Natural killer cell (primary cell): Measurements from ENCODE around the gene ELAC2. TPM values are rescaled to one million over a fixed set of nuclear protein-coding genes. Genes with fewer than 3 reads are reported as not detected.

Source experiments
- ATAC-seq, 3 donors: fragments of 150-1000 bp in 2 of 3; fragments of 200-7000 bp in 1 of 3; cut with Tn5 transposase; 1 replicate in 1 of 3; 2 replicates in 2 of 3; pipeline ENCODE4 v1.10.0; 2021; ENCODE audit warnings: mild to moderate bottlenecking in 2 of 3, moderate library complexity in 2 of 3
- DNase-seq, 2 donors: peaks; one replicate each; pipeline versions ENCODE4 v3.0.0 to v3.0.0-alpha.2; 2013 to 2021; ENCODE audit warnings: mixed read lengths in 1 of 2
- H3K27ac ChIP-seq: one replicate; pipeline ENCODE4 v1.5.1; 2013; ENCODE audit warnings: mild to moderate bottlenecking, low read length
- H3K27me3 ChIP-seq: one replicate; pipeline ENCODE4 v1.6.1; 2013; ENCODE audit warnings: low read length; ENCODE audit not compliant: control insufficient read depth, insufficient read depth
- H3K36me3 ChIP-seq: one replicate; pipeline ENCODE4 v1.6.1; 2013; ENCODE audit warnings: low read length; ENCODE audit not compliant: control insufficient read depth, insufficient read depth
- H3K4me1 ChIP-seq: one replicate; pipeline ENCODE4 v1.6.1; 2013; ENCODE audit warnings: low read length; ENCODE audit not compliant: control insufficient read depth, insufficient read depth
- H3K4me3 ChIP-seq: one replicate; pipeline ENCODE4 v1.5.1; 2013; ENCODE audit warnings: low read length
- H3K9me3 ChIP-seq: one replicate; pipeline ENCODE4 v1.6.1; 2013; ENCODE audit warnings: low read length; ENCODE audit not compliant: control insufficient read depth, insufficient read depth
- H3K27ac Mint-ChIP-seq, 2 donors: one replicate each; pipeline ENCODE4 v1.8.0; 2022; ENCODE audit warnings: mild to moderate bottlenecking in 2 of 2, mixed read lengths in 2 of 2, moderate library complexity in 1 of 2
- H3K27me3 Mint-ChIP-seq, 2 donors: one replicate each; pipeline ENCODE4 v1.8.0; 2022; ENCODE audit warnings: low read depth in 2 of 2, mixed read lengths in 2 of 2
- H3K36me3 Mint-ChIP-seq: one replicate; pipeline ENCODE4 v1.8.0; 2022; ENCODE audit warnings: mixed read lengths
- H3K4me1 Mint-ChIP-seq, 2 donors: one replicate each; pipeline ENCODE4 v1.8.0; 2022; ENCODE audit warnings: mixed read lengths in 2 of 2
- H3K4me3 Mint-ChIP-seq: one replicate; pipeline ENCODE4 v1.8.0; 2022; ENCODE audit warnings: mild to moderate bottlenecking, moderate library complexity, mixed read lengths
- H3K9me3 Mint-ChIP-seq, 2 donors: one replicate each; pipeline ENCODE4 v1.8.0; 2022; ENCODE audit warnings: mixed read lengths in 2 of 2
- CTCF ChIP-seq: fragments of 200-600 bp; IDR thresholded peaks from one replicate; pipeline ENCODE4 v1.8.0; 2022; ENCODE audit warnings: antibody characterized with exemption
- WGBS: methylation state at CpG from one replicate; pipeline ENCODE4 v1.1.7; 2013; ENCODE audit warnings: missing lambda C conversion rate; ENCODE audit not compliant: insufficient coverage; 5-methylcytosine and 5-hydroxymethylcytosine counted together
- intact Hi-C: fragments of 100-400 bp; cut with micrococcal nuclease; formaldehyde crosslinking; loops from one replicate; pipeline ENCODE4 v1.14.2; 2022
- total RNA-seq, 4 donors: library from RNA; stranded (reverse); fragments of 120-200 nt in 1 of 4; gene quantifications; one replicate each; pipeline versions ENCODE4 v1.2.3 to v1.2.4, GENCODE V29; 2013 to 2022

Gene ELAC2
- total RNA-seq, 3 donors from 2014 or later (not counting 1 experiment from before 2014, with no cell fraction given), result 65.5 to 84.2 (median 83.4) TPM

DNA sequence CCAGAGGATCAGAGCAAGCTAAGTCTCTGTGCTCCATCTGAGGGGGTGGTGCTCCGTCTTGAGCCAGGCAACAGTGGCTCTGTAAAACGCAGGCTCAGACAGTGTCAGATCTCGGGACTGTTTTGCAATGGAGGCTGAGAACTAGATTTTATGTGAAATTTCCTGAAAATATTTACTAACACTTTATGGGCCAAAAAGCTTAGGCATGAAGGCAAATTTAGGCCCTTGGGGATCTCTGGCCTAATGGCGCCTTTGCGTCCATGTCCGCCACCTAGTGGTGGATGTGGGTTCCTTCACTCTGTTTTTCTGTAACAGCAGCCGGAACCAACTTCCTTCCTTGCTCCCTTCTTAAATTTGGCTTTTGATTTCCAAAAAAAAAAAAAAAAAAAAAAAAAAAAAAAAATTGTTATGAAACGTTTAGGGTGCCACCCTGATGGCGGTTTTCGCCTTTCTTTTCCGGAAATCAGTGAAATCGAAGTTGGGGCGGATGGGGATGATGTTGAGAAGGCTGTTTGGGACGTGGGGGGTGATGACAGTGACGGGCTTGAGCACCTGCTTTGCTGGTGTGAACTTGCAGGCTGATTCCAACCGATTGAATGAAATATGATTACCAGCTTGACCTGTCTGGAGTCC, 14.0 kb upstream of the ELAC2 start:
- ATAC-seq (peak in 2 of 3 donors; percentile 80 to 81), DNase-seq (peak in 1 of 2 donors; percentile 79)
- intact Hi-C loops, result loop anchor here (5.0 kb wide), 3 partner anchors 850 to 1895 kb away; partner anchors contain the start of gene HS3ST3B1
- Histone ChIP-seq H3K36me3 (no peaks in the 10 kb centered on the region), H3K9me3 (no peaks in the 10 kb centered on the region), H3K4me3 (no peak overlapping the region), H3K27ac (no peak overlapping the region), H3K27me3 (no peaks in the 10 kb centered on the region), H3K4me1 (peaks cover 3% of the 10 kb centered on the region)
- 41% methylated on average over 15 of the region's 16 CpGs for WGBS
- H3K4me1 Mint-ChIP-seq, result peaks cover 0 to 11% of the 10 kb centered on the region in 2 donors
- no peak overlapping the region for H3K4me3 Mint-ChIP-seq
- H3K36me3 Mint-ChIP-seq, result no peaks in the 10 kb centered on the region
- peaks cover 7 to 13% of the 10 kb centered on the region in 2 donors for H3K27me3 Mint-ChIP-seq
- TF ChIP-seq CTCF, result peak; percentile 89
- peaks cover 0 to 2% of the 10 kb centered on the region in 2 donors for H3K9me3 Mint-ChIP-seq
- H3K27ac Mint-ChIP-seq, result no peak overlapping the region

- peaks cover 7 to 15% of the 10 kb centered on the region in 2 donors for H3K27me3 Mint-ChIP-seq
- Histone ChIP-seq H3K4me3 (no peak overlapping the region), H3K27ac (no peak overlapping the region), H3K27me3 (no peaks in the 10 kb centered on the region), H3K4me1 (peaks cover 3% of the 10 kb centered on the region), H3K9me3 (no peaks in the 10 kb centered on the region), H3K36me3 (no peaks in the 10 kb centered on the region)
- peaks cover 0 to 2% of the 10 kb centered on the region in 2 donors for H3K9me3 Mint-ChIP-seq
- DNase-seq, result peak; percentile 25 to 79
- no peak overlapping the region for H3K27ac Mint-ChIP-seq
- peaks cover 0 to 11% of the 10 kb centered on the region in 2 donors for H3K4me1 Mint-ChIP-seq
- intact Hi-C loops, result loop anchor here (5.0 kb wide), 3 partner anchors 848 to 1897 kb away; partner anchors contain the start of gene HS3ST3B1
- ATAC-seq, result peak; percentile 55 to 72 (median 72)
- TF ChIP-seq CTCF, result peak; percentile 87
- WGBS, result 71% methylated on average over 10 of the region's 11 CpGs
- no peaks in the 10 kb centered on the region for H3K36me3 Mint-ChIP-seq
- no peak overlapping the region for H3K4me3 Mint-ChIP-seq
Observed at GRCh38 chr17:13030459-13031300, 12.9 kb upstream of the ELAC2 start.

GRCh38 chr17:13030056-13030455, 12.2 kb upstream of the ELAC2 start:
- Mint-ChIP-seq H3K4me1 (peaks cover 0 to 11% of the 10 kb centered on the region in 2 donors), H3K27me3 (peaks cover 7 to 12% of the 10 kb centered on the region in 2 donors), H3K9me3 (no peaks in the 10 kb centered on the region), H3K4me3 (no peak overlapping the region), H3K36me3 (no peaks in the 10 kb centered on the region), H3K27ac (no peak overlapping the region)
- ATAC-seq (no peak), DNase-seq (no peak)
- intact Hi-C loops, result loop anchor here (5.0 kb wide), 3 partner anchors 848 to 1897 kb away; partner anchors contain the start of gene HS3ST3B1
- H3K4me3 ChIP-seq, result no peak overlapping the region
- H3K36me3 ChIP-seq, result no peaks in the 10 kb centered on the region
- no peak overlapping the region for H3K27ac ChIP-seq
- no peaks in the 10 kb centered on the region for H3K27me3 ChIP-seq
- WGBS, result 56% methylated on average over 1 of the region's 1 CpG
- H3K4me1 ChIP-seq, result peaks cover 3% of the 10 kb centered on the region
- no peaks in the 10 kb centered on the region for H3K9me3 ChIP-seq
- TF ChIP-seq CTCF, result no peak
